HG03095 (cell line): ENCODE results near the gene SLC25A29.
"Not testable (repeated sequence)": the region's sequence is repeated elsewhere in the genome, so short reads cannot be mapped to it uniquely, and the experiment has no call there.

Source experiments
- ATAC-seq: cut with Tn5 transposase; IDR thresholded peaks from one replicate; pipeline ENCODE4 v1.9.1; 2021; ENCODE audit warnings: moderate library complexity; ENCODE audit not compliant: unreplicated experiment

The SLC25A29 gene

GRCh38 chr14:100312877-100313400 lies 6.7 kb upstream of the SLC25A29 start:
- no peak for ATAC-seq

- ATAC-seq: not testable (repeated sequence)
Observed at GRCh38 chr14:100312110-100312876, 6.0 kb upstream of the SLC25A29 start.

GRCh38 chr14:100309028-100309737 lies 2.9 kb upstream of the SLC25A29 start:
- ATAC-seq: no peak

GRCh38 chr14:100308427-100308792 lies 2.2 kb upstream of the SLC25A29 start:
- ATAC-seq: not testable (repeated sequence)

GRCh38 chr14:100307766-100308426 lies 1.7 kb upstream of the SLC25A29 start:
- no peak for ATAC-seq

GRCh38 chr14:100306998-100307765 lies 938 bp upstream of the SLC25A29 start:
- no peak for ATAC-seq

- no peak for ATAC-seq
Observed at GRCh38 chr14:100305324-100306100, 732 bp downstream of the SLC25A29 start.

- ATAC-seq: no peak
Observed at GRCh38 chr14:100304825-100305323, 1.4 kb downstream of the SLC25A29 start.

- no peak for ATAC-seq
Observed at GRCh38 chr14:100303925-100304324, 2.3 kb downstream of the SLC25A29 start.

- no peak for ATAC-seq
Observed at GRCh38 chr14:100303179-100303578, 3.1 kb downstream of the SLC25A29 start.

GRCh38 chr14:100302616-100303015 lies 3.6 kb downstream of the SLC25A29 start:
- no peak for ATAC-seq

GRCh38 chr14:100299238-100299560 lies 7.0 kb downstream of the SLC25A29 start:
- no peak for ATAC-seq

- no peak for ATAC-seq
Observed at GRCh38 chr14:100298551-100299237, 7.5 kb downstream of the SLC25A29 start.

- peak; percentile 89 for ATAC-seq
Observed at GRCh38 chr14:100297320-100298300, 8.6 kb downstream of the SLC25A29 start.

- ATAC-seq: not testable (repeated sequence)
Observed at GRCh38 chr14:100296729-100297128, 9.5 kb downstream of the SLC25A29 start.

- ATAC-seq: no peak
Observed at GRCh38 chr14:100296106-100296651, 10.1 kb downstream of the SLC25A29 start.

- ATAC-seq: no peak
Observed at GRCh38 chr14:100295376-100296105, 10.7 kb downstream of the SLC25A29 start.
